ENCODE data around the gene POLR2E. TPM values are rescaled to one million over a fixed set of nuclear protein-coding genes. Genes with fewer than 3 reads are reported as not detected.
A peak's percentile ranks its signal among the peaks of the same experiment; 100 is the strongest.

Gene POLR2E
- total RNA-seq, 1 experiment from 2014 or later: 281 TPM

DNA sequence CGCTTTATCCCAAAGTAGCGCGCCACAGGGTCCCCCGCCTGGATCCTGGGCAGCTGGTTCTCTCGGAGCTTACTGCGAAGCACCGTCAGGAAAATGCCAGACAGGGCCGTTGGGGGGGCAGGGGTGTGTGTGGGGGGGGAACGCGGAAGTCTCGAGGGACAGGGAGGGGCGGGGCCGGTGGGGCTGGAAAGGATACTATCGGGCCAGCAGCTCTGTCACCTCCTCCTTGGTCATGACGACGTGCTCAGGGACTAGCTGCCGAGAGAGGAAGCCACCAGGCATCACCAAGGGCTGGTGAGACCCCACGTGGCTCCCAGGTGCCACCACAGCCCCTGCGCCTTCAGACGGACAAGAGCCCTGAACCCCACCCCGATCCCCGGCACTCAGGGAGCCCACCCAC is 5.3 kb downstream of the POLR2E start (continued):
- TF ChIP-seq REST (IDR thresholded peaks at IDR 0.05; ENCODE audit: low read depth) (no peak), YY1 (IDR thresholded peaks at IDR 0.05; ENCODE audit: extremely low read depth, insufficient replicate concordance, low read depth, low read length) (no peak), POLR2A (IDR thresholded peaks at IDR 0.05; ENCODE audit: borderline replicate concordance, extremely low read depth, insufficient read depth, insufficient read length) (no peak), CEBPB (IDR thresholded peaks at IDR 0.05; ENCODE audit: low read depth) (no peak), TCF7L2 (IDR thresholded peaks at IDR 0.05; ENCODE audit: borderline replicate concordance, extremely low read depth, insufficient read depth, insufficient read length) (no peak)

GRCh38 chr19:1089126-1089771 is 5.9 kb downstream of the POLR2E start:
- CTCF ChIA-PET: no interaction called here
- Histone ChIP-seq H4K20me1 (ENCODE audit: insufficient read depth) (no peaks in the 10 kb centered on the region; the same call in 1 of the 2 replicates), H3K4me1 (ENCODE audit: control insufficient read depth in 1 of 2, insufficient read depth in 2 of 2, low read length in 2 of 2) (peaks cover 7 to 10% of the 10 kb centered on the region in 2 experiments; a peak in 3 of 4 replicates), H3K27ac (ENCODE audit: low read depth, low read length) (peak overlapping the region; percentile 10; the same call in 1 of the 2 replicates), H3K9me3 (ENCODE audit: control insufficient read depth in 1 of 2, insufficient read depth in 1 of 2, low read depth in 1 of 2, low read length in 2 of 2) (no peaks in the 10 kb centered on the region), H3K4me2 (ENCODE audit: low read length) (no peak overlapping the region), H3K36me3 (ENCODE audit: control insufficient read depth in 1 of 2, insufficient read depth in 2 of 2, low read length in 2 of 2) (peaks cover 24 to 52% of the 10 kb centered on the region in 2 experiments; a peak in 3 of 4 replicates), H2AFZ (ENCODE audit: low read depth, low read length, poor library complexity, severe bottlenecking) (no peak overlapping the region), H3K79me2 (ENCODE audit: insufficient read depth, low read length) (peaks cover 37% of the 10 kb centered on the region), H3K9me2 (ENCODE audit: insufficient read depth) (no peaks in the 10 kb centered on the region), H3K9ac (ENCODE audit: low read length) (no peak overlapping the region), H3K27me3 (ENCODE audit: insufficient read depth, low read length) (no peaks in the 10 kb centered on the region), H3K4me3 (replicated peaks in 1 of 2; ENCODE audit: low read depth in 1 of 2, low read length in 2 of 2) (no peak overlapping the region)
- ATAC-seq: no peak
- POLR2A ChIA-PET: interaction anchor here (1.1 kb wide), 1 partner anchor 25 kb away, joined by 3 read pairs; no protein-coding TSS in a partner anchor
- RAD21 ChIA-PET (ENCODE audit: low non-redundant PET in 1 of 2, low total read pairs in 2 of 2, uncharacterized antibody in 2 of 2, unreplicated experiment in 2 of 2): no interaction called here
- BruUV-seq (replicated peaks): no TSS peak
- DNase-seq (ENCODE audit: low read depth, low spot score): no peak
- intact Hi-C loops (cut with micrococcal nuclease): no loop called here
- TF ChIP-seq SP1 (IDR thresholded peaks at IDR 0.05; ENCODE audit: low read depth) (no peak), CEBPB (IDR thresholded peaks at IDR 0.05; ENCODE audit: low read depth) (no peak), ZFX (IDR thresholded peaks at IDR 0.05) (no peak), CBX3 (IDR thresholded peaks at IDR 0.05; ENCODE audit: low read depth) (no peak), POLR2AphosphoS5 (IDR thresholded peaks at IDR 0.05; ENCODE audit: low read depth, low read length) (no peak), ZBTB33 (IDR thresholded peaks at IDR 0.05; ENCODE audit: extremely low read depth, insufficient replicate concordance, low read length) (no peak), JUND (IDR thresholded peaks at IDR 0.05) (no peak), SIN3A (IDR thresholded peaks at IDR 0.05; ENCODE audit: low read depth) (no peak), EZH2phosphoT487 (IDR thresholded peaks at IDR 0.05; ENCODE audit: borderline replicate concordance) (no peak), ZNF274 (IDR thresholded peaks at IDR 0.05; ENCODE audit: low read depth, low read length) (no peak), ATF3 (IDR thresholded peaks at IDR 0.05) (no peak), TCF7L2 (IDR thresholded peaks at IDR 0.05; ENCODE audit: borderline replicate concordance, extremely low read depth, insufficient read depth, insufficient read length) (no peak), RAD21 (IDR thresholded peaks at IDR 0.05; ENCODE audit: low read depth) (no peak), EZH2 (IDR thresholded peaks at IDR 0.05) (no peak)
